GM12872 (cell line): ENCODE data around the gene CD151.

Experiments used
- CTCF ChIP-seq: IDR thresholded peaks from 3 replicates; pipeline ENCODE4 v1.5.1; 2011; ENCODE audit warnings: low read depth, mild to moderate bottlenecking, low read length, moderate library complexity; ENCODE audit not compliant: insufficient read depth

CD151 gene

GRCh38 chr11:794766-795633 lies 37.8 kb upstream of the CD151 start:
- TF ChIP-seq CTCF = no peak

- TF ChIP-seq CTCF = no peak
These were observed 36.9 kb upstream of the CD151 start for GRCh38 chr11:795634-796564.

GRCh38 chr11:796565-797295 lies 36.0 kb upstream of the CD151 start:
- TF ChIP-seq CTCF = no peak

- no peak for TF ChIP-seq CTCF
These were observed 35.3 kb upstream of the CD151 start for GRCh38 chr11:797296-798092.

GRCh38 chr11:798093-798713 lies 34.5 kb upstream of the CD151 start, which contains the start of gene SLC25A22:
TSS of gene SLC25A22 (minus strand) at chr11:798281. CDS start at chr11:795006, 3,275 bp downstream.
- TF ChIP-seq CTCF = peak; percentile 71

GRCh38 chr11:799641-800316 lies 33.0 kb upstream of the CD151 start:
- TF ChIP-seq CTCF = no peak
